ENCODE results near the gene SERAC1. TPM values are rescaled to one million over a fixed set of nuclear protein-coding genes. Genes with fewer than 3 reads are reported as not detected.

SERAC1 gene
- total RNA-seq, 3 donors from 2014 or later (not counting 1 experiment from before 2014, with no cell fraction given): 2.1 to 3.0 (median 2.3) TPM

DNA sequence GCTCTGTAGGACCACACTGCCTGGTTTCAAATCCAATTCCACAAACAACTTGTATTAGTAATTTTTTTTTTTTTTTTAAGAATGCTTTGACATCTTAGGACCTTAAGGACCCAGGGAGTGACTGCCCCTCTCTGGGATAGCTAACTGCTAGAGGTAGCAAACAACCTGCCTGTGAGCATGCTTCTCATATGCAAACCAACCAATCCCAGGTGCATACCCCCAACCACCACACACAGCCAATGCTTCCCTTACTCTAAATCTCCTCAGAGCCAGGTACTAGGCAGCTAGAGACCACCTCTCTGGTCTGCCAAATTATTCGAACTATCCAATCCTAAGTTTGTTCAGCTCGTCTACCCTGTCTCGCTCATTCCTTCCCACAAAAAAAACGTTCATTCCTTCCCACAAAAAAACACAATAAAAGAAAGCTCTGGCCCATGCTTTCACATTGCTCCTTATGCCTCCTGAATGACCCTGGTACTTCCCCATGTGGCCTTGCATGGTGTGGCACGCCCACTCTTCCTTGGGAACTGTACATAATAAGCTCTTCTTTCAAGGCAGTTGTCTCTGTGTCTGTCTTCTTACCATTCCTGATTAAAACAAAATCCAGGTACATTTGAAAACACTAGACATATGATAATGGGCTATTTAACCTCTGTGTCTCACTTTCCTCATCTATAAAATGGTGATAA is 6.4 kb downstream of the SERAC1 start:
- Histone ChIP-seq H3K9me3 (ENCODE audit: control insufficient read depth, insufficient read depth, low read length) (no peaks in the 10 kb centered on the region), H3K27me3 (ENCODE audit: control insufficient read depth, insufficient read depth, low read length) (no peaks in the 10 kb centered on the region), H3K4me1 (ENCODE audit: control insufficient read depth, insufficient read depth, low read length) (no peaks in the 10 kb centered on the region), H3K36me3 (ENCODE audit: control insufficient read depth, insufficient read depth, low read length) (no peaks in the 10 kb centered on the region), H3K4me3 (ENCODE audit: low read length) (no peak overlapping the region), H3K27ac (ENCODE audit: low read length) (no peak overlapping the region)
- intact Hi-C loops (cut with micrococcal nuclease): no loop called here
- DNase-seq: no peak
- peaks cover 0 to under 1% of the 10 kb centered on the region in 2 donors for H3K27me3 Mint-ChIP-seq (ENCODE audit: low read depth in 2 of 2)
- H3K27ac Mint-ChIP-seq: no peak overlapping the region
- no peaks in the 10 kb centered on the region for H3K9me3 Mint-ChIP-seq
- H3K4me1 Mint-ChIP-seq: peaks cover 2% of the 10 kb centered on the region in 2 donors
- no peak overlapping the region for H3K4me3 Mint-ChIP-seq
- TF ChIP-seq, protein P1, sequence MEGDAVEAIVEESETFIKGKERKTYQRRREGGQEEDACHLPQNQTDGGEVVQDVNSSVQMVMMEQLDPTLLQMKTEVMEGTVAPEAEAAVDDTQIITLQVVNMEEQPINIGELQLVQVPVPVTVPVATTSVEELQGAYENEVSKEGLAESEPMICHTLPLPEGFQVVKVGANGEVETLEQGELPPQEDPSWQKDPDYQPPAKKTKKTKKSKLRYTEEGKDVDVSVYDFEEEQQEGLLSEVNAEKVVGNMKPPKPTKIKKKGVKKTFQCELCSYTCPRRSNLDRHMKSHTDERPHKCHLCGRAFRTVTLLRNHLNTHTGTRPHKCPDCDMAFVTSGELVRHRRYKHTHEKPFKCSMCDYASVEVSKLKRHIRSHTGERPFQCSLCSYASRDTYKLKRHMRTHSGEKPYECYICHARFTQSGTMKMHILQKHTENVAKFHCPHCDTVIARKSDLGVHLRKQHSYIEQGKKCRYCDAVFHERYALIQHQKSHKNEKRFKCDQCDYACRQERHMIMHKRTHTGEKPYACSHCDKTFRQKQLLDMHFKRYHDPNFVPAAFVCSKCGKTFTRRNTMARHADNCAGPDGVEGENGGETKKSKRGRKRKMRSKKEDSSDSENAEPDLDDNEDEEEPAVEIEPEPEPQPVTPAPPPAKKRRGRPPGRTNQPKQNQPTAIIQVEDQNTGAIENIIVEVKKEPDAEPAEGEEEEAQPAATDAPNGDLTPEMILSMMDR (IDR thresholded peaks at IDR 0.05): no peak
- no peak for ATAC-seq
- WGBS (ENCODE audit: insufficient coverage): 86% methylated on average over 5 of the region's 5 CpGs
- H3K36me3 Mint-ChIP-seq: no peaks in the 10 kb centered on the region

GRCh38 chr6:158160932-158161539 is 7.0 kb downstream of the SERAC1 start:
- Histone ChIP-seq H3K27me3 (ENCODE audit: control insufficient read depth, insufficient read depth, low read length) (no peaks in the 10 kb centered on the region), H3K27ac (ENCODE audit: low read length) (no peak overlapping the region), H3K36me3 (ENCODE audit: control insufficient read depth, insufficient read depth, low read length) (no peaks in the 10 kb centered on the region), H3K4me3 (ENCODE audit: low read length) (no peak overlapping the region), H3K9me3 (ENCODE audit: control insufficient read depth, insufficient read depth, low read length) (no peaks in the 10 kb centered on the region), H3K4me1 (ENCODE audit: control insufficient read depth, insufficient read depth, low read length) (no peaks in the 10 kb centered on the region)
- TF ChIP-seq, protein P1 (IDR thresholded peaks at IDR 0.05): no peak
- Mint-ChIP-seq H3K27me3 (ENCODE audit: low read depth in 2 of 2) (no peaks in the 10 kb centered on the region), H3K36me3 (no peaks in the 10 kb centered on the region), H3K9me3 (no peaks in the 10 kb centered on the region), H3K4me3 (no peak overlapping the region), H3K4me1 (no peaks in the 10 kb centered on the region), H3K27ac (no peak overlapping the region)
- WGBS (ENCODE audit: insufficient coverage): 97% methylated on average over 3 of the region's 3 CpGs
- ATAC-seq: no peak
- intact Hi-C loops (cut with micrococcal nuclease): no loop called here
- DNase-seq: no peak

GRCh38 chr6:158158748-158159147 is 9.3 kb downstream of the SERAC1 start:
- no peaks in the 10 kb centered on the region for H3K27me3 ChIP-seq (ENCODE audit: control insufficient read depth, insufficient read depth, low read length)
- no peak overlapping the region for H3K4me3 ChIP-seq (ENCODE audit: low read length)
- H3K36me3 ChIP-seq (ENCODE audit: control insufficient read depth, insufficient read depth, low read length): no peaks in the 10 kb centered on the region
- Mint-ChIP-seq H3K9me3 (no peaks in the 10 kb centered on the region), H3K4me3 (no peak overlapping the region), H3K4me1 (no peaks in the 10 kb centered on the region), H3K36me3 (no peaks in the 10 kb centered on the region), H3K27ac (no peak overlapping the region), H3K27me3 (ENCODE audit: low read depth in 2 of 2) (no peaks in the 10 kb centered on the region)
- no peak for DNase-seq
- H3K9me3 ChIP-seq (ENCODE audit: control insufficient read depth, insufficient read depth, low read length): no peaks in the 10 kb centered on the region
- TF ChIP-seq, protein P1 (IDR thresholded peaks at IDR 0.05): no peak
- H3K4me1 ChIP-seq (ENCODE audit: control insufficient read depth, insufficient read depth, low read length): no peaks in the 10 kb centered on the region
- 92% methylated on average over 2 of the region's 2 CpGs for WGBS (ENCODE audit: insufficient coverage)
- no peak for ATAC-seq
- intact Hi-C loops (cut with micrococcal nuclease): no loop called here
- no peak overlapping the region for H3K27ac ChIP-seq (ENCODE audit: low read length)
